Measurements from ENCODE around the gene KCTD5. TPM values are rescaled to one million over a fixed set of nuclear protein-coding genes. Genes with fewer than 3 reads are reported as not detected.

The KCTD5 gene
- total and polyA plus RNA-seq, 9 of the 15 experiments (the other 6 are each of a cell fraction or from before 2014, with no cell fraction given): 0.73 to 58.3 (median 32.3) TPM

- TF ChIP-seq, protein P1, sequence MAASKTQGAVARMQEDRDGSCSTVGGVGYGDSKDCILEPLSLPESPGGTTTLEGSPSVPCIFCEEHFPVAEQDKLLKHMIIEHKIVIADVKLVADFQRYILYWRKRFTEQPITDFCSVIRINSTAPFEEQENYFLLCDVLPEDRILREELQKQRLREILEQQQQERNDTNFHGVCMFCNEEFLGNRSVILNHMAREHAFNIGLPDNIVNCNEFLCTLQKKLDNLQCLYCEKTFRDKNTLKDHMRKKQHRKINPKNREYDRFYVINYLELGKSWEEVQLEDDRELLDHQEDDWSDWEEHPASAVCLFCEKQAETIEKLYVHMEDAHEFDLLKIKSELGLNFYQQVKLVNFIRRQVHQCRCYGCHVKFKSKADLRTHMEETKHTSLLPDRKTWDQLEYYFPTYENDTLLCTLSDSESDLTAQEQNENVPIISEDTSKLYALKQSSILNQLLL (CRISPR knock-in tag; IDR thresholded peaks at IDR 0.05; ENCODE audit: borderline replicate concordance): no peak
- TF ChIP-seq TRIM24 (IDR thresholded peaks at IDR 0.05): peak in 1 of 2 experiments; percentile 61; a peak in 2 of 4 replicates
- peak; percentile 34; the same call in 1 of the 2 replicates for TF ChIP-seq ZNF431 (CRISPR knock-in tag; IDR thresholded peaks at IDR 0.05)
- TF ChIP-seq NKRF (IDR thresholded peaks at IDR 0.05; ENCODE audit: borderline replicate concordance): peak; percentile 87; the same call in 1 of the 2 replicates
- TF ChIP-seq MECOM (CRISPR knock-in tag; IDR thresholded peaks at IDR 0.05): no peak
- TF ChIP-seq POLR2G (IDR thresholded peaks at IDR 0.05; ENCODE audit: low read depth, low read length): peak; percentile 49
- no peak for TF ChIP-seq ZNF436 (CRISPR knock-in tag; IDR thresholded peaks at IDR 0.05)
- peak; percentile 21; the same call in 1 of the 2 replicates for TF ChIP-seq BRD4 (IDR thresholded peaks at IDR 0.05)
- TF ChIP-seq FIP1L1 (IDR thresholded peaks at IDR 0.05; ENCODE audit: low read depth, low read length, poor library complexity, severe bottlenecking): peak; percentile 16
- TF ChIP-seq LCOR (CRISPR knock-in tag; IDR thresholded peaks at IDR 0.05): peak; percentile 68; the same call in 1 of the 2 replicates
- TF ChIP-seq, protein P2, sequence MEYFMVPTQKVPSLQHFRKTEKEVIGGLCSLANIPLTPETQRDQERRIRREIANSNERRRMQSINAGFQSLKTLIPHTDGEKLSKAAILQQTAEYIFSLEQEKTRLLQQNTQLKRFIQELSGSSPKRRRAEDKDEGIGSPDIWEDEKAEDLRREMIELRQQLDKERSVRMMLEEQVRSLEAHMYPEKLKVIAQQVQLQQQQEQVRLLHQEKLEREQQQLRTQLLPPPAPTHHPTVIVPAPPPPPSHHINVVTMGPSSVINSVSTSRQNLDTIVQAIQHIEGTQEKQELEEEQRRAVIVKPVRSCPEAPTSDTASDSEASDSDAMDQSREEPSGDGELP (CRISPR knock-in tag; IDR thresholded peaks at IDR 0.05; ENCODE audit: borderline replicate concordance): peak; percentile 54; the same call in 1 of the 2 replicates
- no peak for TF ChIP-seq NELFE (IDR thresholded peaks at IDR 0.05; ENCODE audit: insufficient read depth, insufficient read length)
- TF ChIP-seq, protein P3, sequence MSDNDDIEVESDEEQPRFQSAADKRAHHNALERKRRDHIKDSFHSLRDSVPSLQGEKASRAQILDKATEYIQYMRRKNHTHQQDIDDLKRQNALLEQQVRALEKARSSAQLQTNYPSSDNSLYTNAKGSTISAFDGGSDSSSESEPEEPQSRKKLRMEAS (CRISPR knock-in tag; IDR thresholded peaks at IDR 0.05): peak; percentile 83
- 0 out of 2 replicates have a peak, but pooled peaks have one; percentile 26 for TF ChIP-seq MBD2 (IDR thresholded peaks at IDR 0.05; ENCODE audit: borderline replicate concordance, low read depth)
- TF ChIP-seq TGIF2 (CRISPR knock-in tag; IDR thresholded peaks at IDR 0.05): 0 out of 2 replicates have a peak, but pooled peaks have one; percentile 29
- TF ChIP-seq CHD2 (IDR thresholded peaks at IDR 0.05; ENCODE audit: low read depth, low read length): peak; percentile 68; the same call in 1 of the 2 replicates
- 0 out of 2 replicates have a peak, but pooled peaks have one; percentile 9 for TF ChIP-seq FOXP1 (CRISPR knock-in tag; IDR thresholded peaks at IDR 0.05)
- TF ChIP-seq KDM1A (IDR thresholded peaks at IDR 0.05): peak in 1 of 2 experiments; percentile 97; a peak in 2 of 4 replicates
- TF ChIP-seq, protein P4, sequence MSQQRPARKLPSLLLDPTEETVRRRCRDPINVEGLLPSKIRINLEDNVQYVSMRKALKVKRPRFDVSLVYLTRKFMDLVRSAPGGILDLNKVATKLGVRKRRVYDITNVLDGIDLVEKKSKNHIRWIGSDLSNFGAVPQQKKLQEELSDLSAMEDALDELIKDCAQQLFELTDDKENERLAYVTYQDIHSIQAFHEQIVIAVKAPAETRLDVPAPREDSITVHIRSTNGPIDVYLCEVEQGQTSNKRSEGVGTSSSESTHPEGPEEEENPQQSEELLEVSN (IDR thresholded peaks at IDR 0.05; ENCODE audit: borderline replicate concordance in 1 of 2, extremely low read depth in 1 of 2, insufficient read depth in 1 of 2, insufficient read length in 1 of 2, low read depth in 1 of 2, low read length in 1 of 2, poor library complexity in 1 of 2, severe bottlenecking in 1 of 2): peak; percentile 87 to 96
- TF ChIP-seq ZNF766 (CRISPR knock-in tag; conservative IDR thresholded peaks at IDR 0.05): peak; percentile 49; the same call in 1 of the 2 replicates
- TF ChIP-seq SAFB (IDR thresholded peaks at IDR 0.05; ENCODE audit: borderline replicate concordance, low read depth, low read length): peak; percentile 55; the same call in 1 of the 2 replicates
Measured at GRCh38 chr16:2752850-2753732, 70.8 kb downstream of the KCTD5 start (continued).
